ENCODE measurements around the gene TTLL8.

The TTLL8 gene

GRCh38 chr22:50016988-50017700 is 41.0 kb downstream of the TTLL8 start:
- peak; percentile 11 for DNase-seq (ENCODE audit: low spot score)

GRCh38 chr22:50016308-50016987 is 41.6 kb downstream of the TTLL8 start:
- DNase-seq (ENCODE audit: low spot score) = peak; percentile 7

DNA sequence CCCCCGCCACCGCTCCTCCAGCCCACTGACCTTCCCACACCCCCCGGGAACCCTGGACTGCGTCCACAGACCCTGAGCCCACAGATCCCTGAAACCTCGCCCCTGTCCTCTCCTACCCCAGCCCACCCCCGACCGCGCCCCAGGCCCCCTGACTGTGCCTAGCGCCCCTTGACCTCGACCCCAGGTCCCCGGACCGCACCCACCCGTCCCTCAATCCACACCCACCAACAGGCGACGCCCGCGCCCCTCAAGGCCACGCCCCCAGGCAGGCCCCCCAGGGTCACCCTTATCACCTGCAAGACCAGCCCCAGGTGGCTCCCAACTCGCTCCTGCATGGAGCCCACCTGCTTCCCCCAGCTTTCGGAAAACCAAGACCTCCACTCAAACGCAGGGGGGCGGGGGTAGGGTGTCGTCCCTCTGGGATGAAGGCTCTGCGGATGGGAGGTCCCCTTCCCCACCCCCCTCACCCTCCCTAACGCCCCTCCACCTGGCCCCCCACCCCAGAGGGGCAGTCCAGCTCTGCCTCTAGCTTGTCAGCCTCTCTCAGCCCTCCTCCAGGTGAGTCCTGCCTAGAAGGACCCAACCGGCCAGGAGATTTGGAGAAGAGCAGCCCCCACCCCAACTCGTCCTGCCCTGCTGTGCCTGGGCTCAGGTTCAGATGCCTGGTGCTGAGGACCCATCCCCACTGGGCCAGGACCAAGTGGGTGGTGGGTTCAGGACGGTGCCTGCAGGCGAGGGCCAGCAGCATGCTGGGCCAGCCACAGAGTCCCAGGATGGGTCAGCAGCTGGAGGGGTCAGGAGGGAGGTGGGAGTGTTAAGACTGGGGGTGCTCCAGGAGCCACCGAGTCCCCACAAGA is 42.4 kb downstream of the TTLL8 start:
- DNase-seq (ENCODE audit: low spot score) = peak; percentile 26

DNA sequence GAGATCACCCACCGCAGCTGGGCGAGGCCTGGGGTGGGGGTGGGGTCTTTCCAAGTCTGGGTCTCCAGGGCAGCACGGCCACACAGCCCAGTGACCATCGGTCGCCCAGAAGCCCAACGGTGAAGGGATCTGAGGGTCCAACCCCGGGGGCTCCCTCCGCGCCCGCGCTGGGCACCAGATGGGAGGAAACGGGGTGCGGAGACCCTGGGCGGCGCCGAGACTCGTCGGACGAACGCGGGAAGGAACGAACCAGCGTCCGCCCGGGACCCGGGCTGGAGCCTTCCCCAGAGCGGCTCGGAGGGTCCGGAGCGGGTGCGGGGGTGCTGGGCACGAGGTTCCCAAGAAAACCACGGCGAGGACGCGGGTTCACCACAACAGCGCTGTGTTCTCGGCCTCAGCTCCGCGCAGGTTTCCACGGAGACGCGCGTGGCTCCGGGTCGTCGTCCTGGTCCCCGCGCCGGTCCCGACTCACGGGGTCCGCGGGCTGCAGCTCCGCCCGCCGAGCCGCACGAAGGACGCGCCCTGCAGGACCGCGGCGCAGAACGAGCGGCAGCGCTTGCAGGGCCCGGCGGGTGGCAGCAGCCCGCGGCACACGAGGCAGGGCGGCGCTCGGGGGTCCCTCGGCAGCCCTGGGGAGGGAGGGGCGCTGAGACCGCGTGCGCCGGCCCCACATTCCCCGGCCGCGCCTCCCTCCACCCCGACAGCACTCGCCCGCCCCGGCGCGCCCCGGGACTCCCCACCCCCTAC is 43.3 kb downstream of the TTLL8 start:
- peak; percentile 63 for DNase-seq (ENCODE audit: low spot score)

- DNase-seq (ENCODE audit: low spot score) = no peak
Observed at GRCh38 chr22:50014053-50014501, 44.0 kb downstream of the TTLL8 start.

- DNase-seq (ENCODE audit: low spot score) = peak; percentile 54
Observed at GRCh38 chr22:50012211-50013181, 45.6 kb downstream of the TTLL8 start, which contains the start of gene IL17REL. Gene IL17REL, minus strand, starts transcription at chr22:50012765. Its CDS starts 119 bp downstream, at chr22:50012646.

- DNase-seq (ENCODE audit: low spot score) = peak; percentile 56
Observed at GRCh38 chr22:50011447-50012210, 46.5 kb downstream of the TTLL8 start.

DNA sequence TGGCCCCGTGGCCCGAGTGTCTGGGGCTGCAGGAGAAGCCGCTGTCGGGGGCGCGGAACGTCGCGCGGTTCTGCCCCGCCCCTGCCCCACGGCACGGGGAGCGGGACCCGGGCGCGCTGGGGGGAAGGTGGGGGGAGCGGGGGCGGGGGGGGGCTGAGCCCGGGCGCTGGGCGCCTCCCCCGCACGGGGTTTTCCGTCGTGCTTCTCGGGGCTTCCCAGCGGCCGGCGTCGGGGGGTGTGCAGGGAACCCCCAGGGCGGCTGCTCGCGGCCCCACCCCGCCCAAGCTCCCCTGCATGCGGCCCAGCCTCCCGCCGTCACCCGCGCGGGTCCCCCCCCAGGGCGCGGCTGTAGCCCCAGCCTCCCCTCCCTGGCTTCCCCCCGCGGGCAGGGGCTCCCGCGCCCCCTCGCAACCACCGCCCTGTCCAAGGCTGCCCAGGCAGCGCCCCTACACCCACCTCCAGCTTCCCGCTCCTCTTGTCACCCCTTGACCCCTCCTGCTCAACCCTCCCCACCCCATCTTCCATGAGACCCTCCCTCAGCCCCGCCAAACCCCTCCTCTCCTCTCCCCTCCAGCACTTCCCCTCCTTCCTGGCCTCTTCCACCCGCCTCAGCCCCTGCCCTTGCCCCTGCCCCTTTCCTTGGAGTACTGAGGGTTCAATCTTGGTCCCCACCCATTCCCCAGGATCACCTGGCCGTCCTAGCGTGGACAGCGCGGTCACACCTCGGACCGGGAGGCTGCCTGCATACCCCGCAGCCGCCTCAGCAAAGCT is 47.2 kb downstream of the TTLL8 start:
- peak; percentile 43 for DNase-seq (ENCODE audit: low spot score)

DNA sequence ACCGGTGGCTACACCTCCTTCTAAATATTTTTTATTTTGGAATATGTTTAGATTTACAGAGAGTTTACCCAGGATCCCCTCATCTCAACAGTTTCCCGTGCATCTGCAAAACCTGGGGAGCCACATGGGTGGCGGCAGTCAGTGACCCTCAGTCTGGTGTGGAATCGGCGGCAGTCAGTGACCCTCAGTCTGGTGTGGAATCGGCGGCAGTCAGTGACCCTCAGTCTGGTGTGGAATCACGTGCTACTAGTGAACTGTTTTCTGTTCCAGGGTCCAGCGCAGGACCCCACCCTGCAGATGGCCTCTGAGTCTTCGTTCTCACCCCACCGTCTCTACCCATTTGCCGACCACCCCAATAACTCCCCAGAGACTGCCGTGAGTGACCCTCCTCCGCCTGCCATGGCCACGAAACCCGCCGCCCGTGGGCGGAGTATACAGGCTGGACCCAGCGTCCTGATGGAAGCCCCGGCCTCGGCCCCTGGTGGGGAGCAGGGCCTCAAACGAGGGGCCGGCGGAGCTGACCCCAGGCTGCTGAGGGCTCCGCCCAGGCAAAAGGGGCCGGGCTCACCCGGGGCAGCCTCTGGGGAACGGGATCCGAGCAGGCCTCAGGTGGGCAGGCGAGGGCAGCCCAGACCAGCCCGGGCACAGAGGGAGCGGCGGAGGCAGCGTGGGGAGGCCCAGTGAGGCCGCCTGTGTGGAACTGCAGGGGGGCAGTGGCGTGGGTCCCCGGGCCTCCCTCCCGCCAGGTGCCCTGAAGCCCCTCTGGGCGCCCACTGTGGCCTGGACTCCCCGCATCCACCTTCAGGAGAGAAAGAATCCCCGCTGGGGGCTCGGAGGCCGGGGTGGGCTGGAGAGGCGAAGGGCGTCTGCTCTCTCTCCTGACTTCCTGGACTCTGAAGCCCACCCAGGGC is 48.1 kb downstream of the TTLL8 start:
- DNase-seq (ENCODE audit: low spot score) = peak; percentile 41

GRCh38 chr22:50009251-50009650 is 48.8 kb downstream of the TTLL8 start:
- no peak for DNase-seq (ENCODE audit: low spot score)

- DNase-seq (ENCODE audit: low spot score) = peak; percentile 36
Observed at GRCh38 chr22:50008151-50009040, 49.7 kb downstream of the TTLL8 start.

DNA sequence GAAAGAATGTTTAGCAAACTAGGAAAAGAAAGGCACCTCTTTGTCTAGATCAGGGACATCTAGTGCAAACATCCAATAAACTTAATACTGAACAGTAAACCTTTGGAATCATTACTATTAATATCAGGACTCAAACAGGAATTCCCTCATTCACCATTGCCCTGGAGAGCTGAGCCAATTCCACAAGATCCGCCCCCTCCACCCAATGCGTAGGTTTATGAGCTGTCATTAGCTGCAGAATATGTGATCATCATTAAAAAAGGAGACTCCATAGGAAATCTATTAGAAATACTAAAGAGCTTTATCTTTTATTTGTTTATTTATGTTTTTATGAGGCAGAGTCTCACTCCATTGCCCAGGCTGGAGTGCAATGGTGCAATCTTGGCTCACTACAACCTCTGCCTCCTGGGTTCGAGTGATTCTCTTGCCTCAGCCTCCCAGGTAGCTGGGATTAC is 51.0 kb downstream of the TTLL8 start:
- no peak for DNase-seq (ENCODE audit: low spot score)

DNA sequence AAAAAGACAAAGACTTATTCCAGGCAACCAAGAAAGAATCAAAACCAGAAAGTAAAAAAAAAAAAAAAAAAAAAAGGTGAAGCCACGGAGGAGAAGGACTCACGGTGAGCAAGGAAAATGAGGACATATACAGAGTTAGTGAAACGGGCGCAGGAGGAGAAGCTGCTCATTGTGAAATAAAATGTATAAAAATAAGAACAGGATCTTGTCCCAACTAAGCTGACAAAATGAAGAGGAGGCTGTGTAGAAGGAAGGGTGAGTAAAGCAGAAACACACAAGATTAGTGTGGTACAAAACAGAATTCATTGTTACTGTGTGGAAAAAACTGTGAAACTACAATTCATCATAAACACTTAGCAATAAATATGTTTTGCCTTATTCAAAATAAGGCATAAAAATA is 53.2 kb downstream of the TTLL8 start:
- DNase-seq (ENCODE audit: low spot score) = no peak

DNA sequence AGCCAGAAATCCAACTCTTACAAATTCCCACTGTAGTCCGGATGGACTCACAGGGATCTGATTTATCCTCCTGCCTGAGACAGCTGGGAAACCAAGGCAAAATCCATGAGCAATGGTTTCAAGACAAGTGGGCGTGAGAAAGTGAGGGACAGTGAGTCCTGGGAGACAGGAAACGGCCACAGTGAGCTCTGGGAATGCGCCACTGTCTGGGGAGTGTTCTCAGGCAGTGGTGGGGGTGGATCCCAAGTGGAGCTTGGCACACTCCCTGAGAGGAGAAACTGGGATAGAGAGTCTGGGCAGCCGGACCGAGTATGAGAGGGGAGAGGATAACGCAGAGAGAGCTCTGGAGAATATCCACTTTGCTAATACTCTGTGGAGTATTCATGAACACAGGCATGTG is 55.3 kb downstream of the TTLL8 start:
- DNase-seq (ENCODE audit: low spot score) = no peak

- DNase-seq (ENCODE audit: low spot score) = peak; percentile 40
Observed at GRCh38 chr22:50001388-50002231, 56.5 kb downstream of the TTLL8 start.

Data from iPS-NIHi11 (cell line).